OCI-LY3 (cell line): ENCODE results near the gene GPR85.

ENCODE experiments used
- CTCF ChIP-seq: fragments of 200-600, 300-600 bp; sonication (generic); IDR thresholded peaks from 2 replicates; pipeline ENCODE4 v1.5.1; 2014; ENCODE audit warnings: antibody characterized with exemption, low read length, low read depth
- EZH2phosphoT487 ChIP-seq: fragments of 200-600 bp; shearing (Covaris generic); IDR thresholded peaks from 2 replicates; pipeline ENCODE4 v1.6.1; 2018; ENCODE audit warnings: antibody characterized with exemption, mixed run types, low read depth

- TF ChIP-seq CTCF, result no peak
- TF ChIP-seq EZH2phosphoT487, result no peak
These were observed 40.2 kb downstream of the GPR85 start for GRCh38 chr7:113046453-113046852.
